Body of pancreas (tissue), 4 donors: ENCODE results near the gene SMPD4. TPM values are rescaled to one million over a fixed set of nuclear protein-coding genes. Genes with fewer than 3 reads are reported as not detected.
"Not testable (repeated sequence)": the region's sequence is repeated elsewhere in the genome, so short reads cannot be mapped to it uniquely, and the experiment has no call there.

Source experiments
- ATAC-seq: fragments of 150-250 bp; one replicate; pipeline ENCODE4 v1.9.1; 2016
- DNase-seq, 4 donors: peaks; one replicate each; pipeline ENCODE4 v3.0.0-alpha.2; 2019
- H3K27ac ChIP-seq, 4 donors: fragments of 200-600 bp; sonication (generic); 1 replicate in 3 of 4; 2 replicates in 1 of 4; pipeline versions ENCODE4 v1.5.1 to v1.6.1; 2016 to 2019; ENCODE audit warnings: mild to moderate bottlenecking in 1 of 4, mixed read lengths in 1 of 4, moderate library complexity in 1 of 4
- H3K27me3 ChIP-seq, 2 donors: fragments of 200-600 bp; sonication (generic); one replicate each; pipeline ENCODE4 v1.6.0; 2016; ENCODE audit warnings: mild to moderate bottlenecking in 1 of 2
- H3K36me3 ChIP-seq, 2 donors: fragments of 200-600 bp; sonication (generic); replicated peaks in 1 of 2; 2 replicates each; pipeline ENCODE4 v1.5.1; 2016; ENCODE audit warnings: low read depth in 2 of 2; ENCODE audit not compliant: insufficient read depth in 1 of 2
- H3K4me1 ChIP-seq: fragments of 200-600 bp; sonication (generic); one replicate; pipeline ENCODE4 v1.6.0; 2016
- H3K4me3 ChIP-seq, 2 donors: fragments of 200-600 bp; sonication (generic); 1 replicate in 1 of 2; 2 replicates in 1 of 2; pipeline ENCODE4 v1.5.1; 2016 to 2019
- H3K9me3 ChIP-seq, 3 donors: fragments of 200-600 bp; sonication (generic); 1 replicate in 2 of 3; 2 replicates in 1 of 3; pipeline ENCODE4 v1.5.1; 2016
- CTCF ChIP-seq, 7 experiments: fragments of 450-650 bp in 4 of 7; fragments of 200-600 bp in 3 of 7; sonication (generic) in 3 of 7; IDR thresholded peaks; one replicate each; pipeline ENCODE4 v1.5.1; 2016 to 2019; ENCODE audit warnings: antibody characterized with exemption in 7 of 7
- POLR2A ChIP-seq, 3 donors: fragments of 450-650 bp; IDR thresholded peaks; one replicate each; pipeline ENCODE4 v1.6.1; 2016; ENCODE audit warnings: antibody characterized with exemption in 3 of 3, mild to moderate bottlenecking in 2 of 3
- WGBS, 2 donors: methylation state at CpG; one replicate each; pipeline ENCODE4 v1.1.5; 2017; 5-methylcytosine and 5-hydroxymethylcytosine counted together
- intact Hi-C: fragments of 100-400 bp; cut with DNase I; formaldehyde crosslinking; loops from one replicate; pipeline ENCODE4 v1.15.1; 2023
- total RNA-seq, 2 donors: library from RNA; depleted of rRNA; stranded (reverse); fragments of >200 nt; gene quantifications; one replicate each; pipeline ENCODE4 v1.1.0, GENCODE V29; 2016

SMPD4 gene
- total RNA-seq, 2 donors from 2014 or later, result 25.4 to 33.3 TPM

- TF ChIP-seq CTCF (IDR thresholded peaks at IDR 0.05), result no peak
- TF ChIP-seq POLR2A (IDR thresholded peaks at IDR 0.05), result no peak
- Histone ChIP-seq H3K27ac (no peak overlapping the region), H3K36me3 (peaks cover 0 to 10% of the 10 kb centered on the region in 2 donors), H3K27me3 (no peaks in the 10 kb centered on the region), H3K4me1 (peaks cover 12% of the 10 kb centered on the region), H3K4me3 (no peak overlapping the region), H3K9me3 (no peaks in the 10 kb centered on the region)
- no peak for DNase-seq
- 94 to 100% methylated on average over 2 to 6 of the region's 6 CpGs for WGBS, 2 donors
- no peak for ATAC-seq
- intact Hi-C loops, result no loop called here
Measured at GRCh38 chr2:130160131-130160530, 21.3 kb downstream of the SMPD4 start.

- peaks cover 12% of the 10 kb centered on the region for H3K4me1 ChIP-seq
Measured at GRCh38 chr2:130159376-130159775, 22.0 kb downstream of the SMPD4 start.

GRCh38 chr2:130158631-130159030 is 22.8 kb downstream of the SMPD4 start:
- no peak for ATAC-seq

More at GRCh38 chr2:130159376-130159775, 22.0 kb downstream of the SMPD4 start:
- H3K4me3 ChIP-seq, H3K27ac ChIP-seq, intact Hi-C loops, ATAC-seq, H3K27me3 ChIP-seq, H3K36me3 ChIP-seq, DNase-seq, H3K9me3 ChIP-seq: not testable (repeated sequence)
- WGBS, 2 donors, result 82 to 96% methylated on average over 4 of the region's 4 CpGs

GRCh38 chr2:130157825-130158514 is 23.4 kb downstream of the SMPD4 start:
- intact Hi-C loops, H3K36me3 ChIP-seq, DNase-seq, ATAC-seq, H3K9me3 ChIP-seq, H3K4me3 ChIP-seq, H3K27me3 ChIP-seq, H3K27ac ChIP-seq: not testable (repeated sequence)
- H3K4me1 ChIP-seq, result peaks cover 12% of the 10 kb centered on the region
- WGBS, 2 donors, result 80 to 89% methylated on average over 13 of the region's 13 CpGs

More at GRCh38 chr2:130158631-130159030, 22.8 kb downstream of the SMPD4 start:
- Histone ChIP-seq H3K27me3 (no peaks in the 10 kb centered on the region), H3K4me1 (peaks cover 12% of the 10 kb centered on the region), H3K27ac (no peak overlapping the region), H3K36me3 (peaks cover 0 to 2% of the 10 kb centered on the region in 2 donors), H3K4me3 (no peak overlapping the region), H3K9me3 (no peaks in the 10 kb centered on the region)
- DNase-seq, result no peak
- intact Hi-C loops, result no loop called here
- TF ChIP-seq POLR2A (IDR thresholded peaks at IDR 0.05), result no peak
- TF ChIP-seq CTCF (IDR thresholded peaks at IDR 0.05), result no peak
- 89 to 92% methylated on average over 9 of the region's 9 CpGs for WGBS, 2 donors

- intact Hi-C loops, result not testable (repeated sequence)
- 87% methylated on average over 11 of the region's 12 CpGs; no CpG with 5 or more reads in 1 of the 2 donors for WGBS, 2 donors
Measured at GRCh38 chr2:130157354-130157753, 24.0 kb downstream of the SMPD4 start.

GRCh38 chr2:130156624-130157004 is 24.8 kb downstream of the SMPD4 start:
- H3K36me3 ChIP-seq, result peaks cover 0 to 3% of the 10 kb centered on the region in 2 donors
- H3K27me3 ChIP-seq, result no peaks in the 10 kb centered on the region
- H3K4me1 ChIP-seq, result peaks cover 12% of the 10 kb centered on the region
- 73 to 78% methylated on average over 6 to 9 of the region's 9 CpGs for WGBS, 2 donors
- no peak for TF ChIP-seq POLR2A (IDR thresholded peaks at IDR 0.05)
- TF ChIP-seq CTCF (IDR thresholded peaks at IDR 0.05), result no peak
- DNase-seq, result no peak
- no peak for ATAC-seq
- no peak overlapping the region for H3K27ac ChIP-seq
- H3K9me3 ChIP-seq, result no peaks in the 10 kb centered on the region
- intact Hi-C loops, result no loop called here
- H3K4me3 ChIP-seq, result no peak overlapping the region

More at GRCh38 chr2:130157354-130157753, 24.0 kb downstream of the SMPD4 start:
- ATAC-seq, H3K9me3 ChIP-seq, H3K36me3 ChIP-seq, DNase-seq, H3K4me3 ChIP-seq, H3K27me3 ChIP-seq, H3K27ac ChIP-seq: not testable (repeated sequence)
- peaks cover 12% of the 10 kb centered on the region for H3K4me1 ChIP-seq
